HG02642 (cell line): ENCODE data around the gene FOXR1.

Source experiments
- ATAC-seq: cut with Tn5 transposase; IDR thresholded peaks from one replicate; pipeline ENCODE4 v1.9.1; 2021; ENCODE audit warnings: mild to moderate bottlenecking; ENCODE audit not compliant: unreplicated experiment, poor library complexity

Gene FOXR1

DNA sequence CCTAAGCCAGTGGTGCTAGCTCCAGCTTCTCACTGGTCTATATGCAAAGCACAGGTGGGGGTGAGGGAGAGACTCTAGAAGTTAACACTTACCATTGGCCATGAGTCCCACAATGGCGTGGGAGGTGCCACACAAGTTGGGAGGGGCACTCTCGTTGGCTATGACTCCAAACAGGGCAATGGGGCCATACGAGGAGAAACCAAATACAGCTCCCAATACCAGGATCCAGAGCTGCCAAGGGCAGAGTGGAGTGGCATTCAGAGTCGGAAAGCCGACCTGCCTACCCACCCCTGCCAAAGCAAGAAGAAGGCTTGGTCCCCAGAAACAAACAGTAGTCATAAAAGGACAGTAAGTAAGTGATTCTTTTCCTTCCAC, 53.5 kb downstream of the FOXR1 start:
- no peak for ATAC-seq

DNA sequence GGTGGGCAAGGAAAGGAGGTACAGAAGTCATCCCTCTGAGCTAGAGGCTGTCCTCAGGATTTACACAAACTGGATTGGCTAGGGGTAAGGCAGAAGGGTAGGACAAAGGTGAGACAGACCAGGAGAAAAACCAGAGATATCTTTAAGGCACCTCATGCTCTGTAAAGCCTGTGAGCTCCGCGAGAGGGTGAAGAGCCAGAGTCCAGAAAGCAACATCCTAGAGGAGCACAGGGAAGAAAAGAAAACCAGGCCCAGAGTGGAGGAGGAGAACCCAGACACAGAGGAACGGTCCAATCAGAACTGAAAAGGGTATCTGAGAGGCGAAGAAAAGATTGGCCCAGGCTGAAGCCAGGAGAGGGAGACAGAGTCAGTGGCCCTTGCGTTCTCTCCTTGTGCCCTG, 54.0 kb downstream of the FOXR1 start:
- no peak for ATAC-seq

- ATAC-seq, result no peak
Measured at GRCh38 chr11:119025978-119026766, 54.6 kb downstream of the FOXR1 start.

- no peak for ATAC-seq
Measured at GRCh38 chr11:119026970-119027369, 55.4 kb downstream of the FOXR1 start.

GRCh38 chr11:119027561-119028345, 56.2 kb downstream of the FOXR1 start:
- no peak for ATAC-seq

GRCh38 chr11:119028346-119029068, 56.9 kb downstream of the FOXR1 start:
- no peak for ATAC-seq

DNA sequence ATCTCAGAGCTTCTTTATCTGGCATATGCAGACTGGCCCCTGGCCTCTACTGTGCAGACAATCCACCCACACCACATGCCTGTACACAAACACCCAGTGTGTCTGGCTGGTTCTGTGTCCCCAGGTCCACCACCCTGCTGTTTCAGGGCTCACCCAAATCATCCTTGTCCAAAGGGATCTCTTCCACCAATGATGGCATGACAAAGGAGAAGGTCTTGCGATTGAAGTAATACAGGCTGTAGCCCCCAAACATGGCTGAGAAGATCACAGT, 57.4 kb downstream of the FOXR1 start:
- ATAC-seq, result no peak

GRCh38 chr11:119029340-119030028, 57.9 kb downstream of the FOXR1 start:
- peak; percentile 11 for ATAC-seq

GRCh38 chr11:119030029-119030328, 58.4 kb downstream of the FOXR1 start:
- ATAC-seq, result peak; percentile 19

DNA sequence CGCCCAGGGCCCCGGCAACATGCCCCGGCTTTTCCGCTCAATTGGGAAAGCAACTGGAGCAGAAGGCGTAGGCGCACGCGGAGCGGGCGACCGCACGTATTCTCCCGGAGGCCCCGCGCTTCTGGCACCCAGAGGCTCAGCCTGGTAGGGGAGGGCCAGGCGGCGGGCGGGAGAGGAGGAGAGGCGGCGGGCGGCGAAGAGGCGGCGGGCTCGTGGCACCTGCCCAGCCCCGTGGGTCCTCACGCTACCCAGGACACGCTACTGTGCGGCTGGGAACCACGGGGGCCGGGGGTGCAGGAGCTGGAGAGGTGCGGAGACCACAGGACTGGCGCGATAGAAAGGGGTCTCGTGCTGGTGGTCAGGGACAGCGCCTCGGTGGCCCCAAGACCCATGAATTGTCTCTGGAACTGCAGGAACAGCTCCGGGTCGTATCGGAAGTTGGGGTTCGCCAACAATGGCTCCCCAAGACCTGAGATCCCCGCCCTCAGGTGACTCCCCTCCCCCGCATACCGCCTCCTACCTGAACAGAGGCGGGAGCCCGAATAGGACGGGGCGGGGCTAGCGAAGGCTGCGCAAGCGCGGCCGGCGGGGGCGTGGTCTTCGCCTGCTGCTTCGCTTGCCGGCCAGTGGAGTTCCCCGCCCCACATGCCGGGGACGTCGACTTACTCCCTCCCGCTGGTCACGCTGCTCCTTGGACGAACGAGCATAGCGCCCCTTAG, 58.9 kb downstream of the FOXR1 start, which contains the start of gene SLC37A4:
SLC37A4 (minus strand) TSS at position 549 of the 719 bp plus-strand sequence.
- ATAC-seq, result peak; percentile 85
